H9 (cell line): Measurements from ENCODE around the gene MUSK. TPM values are rescaled to one million over a fixed set of nuclear protein-coding genes. Genes with fewer than 3 reads are reported as not detected.

Experiments used
- DNase-seq: peaks from one replicate; pipeline ENCODE4 v3.0.0-alpha.2; 2017
- H2AFZ ChIP-seq: one replicate; pipeline ENCODE4 v1.6.1; 2013; ENCODE audit warnings: mild to moderate bottlenecking, low read length, control low read depth, moderate library complexity
- H2AK5ac ChIP-seq: 2 replicates; pipeline ENCODE4 v1.6.1; 2013; ENCODE audit warnings: low read length, control low read depth, mixed read lengths; ENCODE audit not compliant: insufficient read length
- H2BK120ac ChIP-seq: one replicate; pipeline ENCODE4 v1.6.1; 2013; ENCODE audit warnings: low read depth, mild to moderate bottlenecking, low read length, control low read depth, inconsistent platforms; ENCODE audit not compliant: poor library complexity, severe bottlenecking
- H2BK12ac ChIP-seq: 2 replicates; pipeline ENCODE4 v1.6.1; 2013; ENCODE audit warnings: low read length, control low read depth, mixed read lengths, low read depth; ENCODE audit not compliant: insufficient read length
- H2BK15ac ChIP-seq: 2 replicates; pipeline ENCODE4 v1.6.1; 2013; ENCODE audit warnings: low read depth, low read length, control low read depth
- H2BK20ac ChIP-seq: one replicate; pipeline ENCODE4 v1.6.1; 2013; ENCODE audit warnings: low read depth, mild to moderate bottlenecking, low read length, control low read depth, inconsistent platforms; ENCODE audit not compliant: poor library complexity, severe bottlenecking
- H2BK5ac ChIP-seq: 2 replicates; pipeline ENCODE4 v1.6.1; 2013; ENCODE audit warnings: low read length, control low read depth, mixed read lengths; ENCODE audit not compliant: insufficient read length
- H3K14ac ChIP-seq: 2 replicates; pipeline ENCODE4 v1.6.1; 2013; ENCODE audit warnings: low read length, control low read depth; ENCODE audit not compliant: insufficient read depth
- H3K18ac ChIP-seq: 2 replicates; pipeline ENCODE4 v1.6.1; 2013; ENCODE audit warnings: low read depth, mild to moderate bottlenecking, mixed read lengths, low read length, control low read depth; ENCODE audit not compliant: insufficient read length
- H3K23ac ChIP-seq: 2 replicates; pipeline ENCODE4 v1.6.1; 2013; ENCODE audit warnings: low read length, control low read depth, mixed read lengths, low read depth; ENCODE audit not compliant: insufficient read length
- H3K23me2 ChIP-seq: 2 replicates; pipeline ENCODE4 v1.6.1; 2013; ENCODE audit warnings: low read depth, mild to moderate bottlenecking, mixed read lengths, low read length, control low read depth; ENCODE audit not compliant: insufficient read length, poor library complexity, severe bottlenecking
- H3K27ac ChIP-seq: 2 replicates; pipeline ENCODE4 v1.5.1; 2013; ENCODE audit warnings: low read length, control low read depth, mixed read lengths, low read depth; ENCODE audit not compliant: insufficient read length
- H3K27me3 ChIP-seq: 2 replicates; pipeline ENCODE4 v1.6.1; 2013; ENCODE audit warnings: low read length, control low read depth, inconsistent platforms; ENCODE audit not compliant: insufficient read depth
- H3K4ac ChIP-seq: 2 replicates; pipeline ENCODE4 v1.6.1; 2013; ENCODE audit warnings: low read depth, mild to moderate bottlenecking, control low read depth, inconsistent platforms, low read length, moderate library complexity
- H3K4me1 ChIP-seq: 2 replicates; pipeline ENCODE4 v1.6.1; 2013; ENCODE audit warnings: low read length, control low read depth, inconsistent platforms; ENCODE audit not compliant: insufficient read depth
- H3K4me2 ChIP-seq: 2 replicates; pipeline ENCODE4 v1.6.1; 2013; ENCODE audit warnings: low read length, control low read depth, mixed read lengths; ENCODE audit not compliant: insufficient read length, insufficient read depth
- H3K56ac ChIP-seq: 2 replicates; pipeline ENCODE4 v1.6.1; 2013; ENCODE audit warnings: low read depth, mild to moderate bottlenecking, mixed read lengths, low read length, control low read depth; ENCODE audit not compliant: insufficient read length
- H3K79me1 ChIP-seq: 2 replicates; pipeline ENCODE4 v1.6.1; 2013; ENCODE audit warnings: low read depth, mild to moderate bottlenecking, moderate library complexity, low read length, control low read depth, inconsistent platforms; ENCODE audit not compliant: insufficient read depth, poor library complexity, severe bottlenecking
- H3K79me2 ChIP-seq: 2 replicates; pipeline ENCODE4 v1.6.1; 2013; ENCODE audit warnings: low read length, control low read depth, inconsistent platforms; ENCODE audit not compliant: insufficient read depth
- H3K9ac ChIP-seq: 2 replicates; pipeline ENCODE4 v1.6.1; 2013; ENCODE audit warnings: low read length, control low read depth, mixed read lengths; ENCODE audit not compliant: insufficient read length; ENCODE audit errors: extremely low read depth
- H3K9me3 ChIP-seq: one replicate; pipeline ENCODE4 v1.6.1; 2013; ENCODE audit warnings: low read depth, low read length, inconsistent platforms; ENCODE audit not compliant: control insufficient read depth
- H3T11ph ChIP-seq: one replicate; pipeline ENCODE4 v1.6.1; 2013; ENCODE audit warnings: mild to moderate bottlenecking, low read length, control low read depth, inconsistent platforms
- H4K20me1 ChIP-seq: one replicate; pipeline ENCODE4 v1.6.1; 2013; ENCODE audit not compliant: control insufficient read depth, insufficient read length, insufficient read depth
- H4K5ac ChIP-seq: 2 replicates; pipeline ENCODE4 v1.6.1; 2013; ENCODE audit warnings: low read depth, mild to moderate bottlenecking, mixed read lengths, low read length, control low read depth; ENCODE audit not compliant: insufficient read length
- H4K8ac ChIP-seq: replicated peaks from 2 replicates; pipeline ENCODE4 v1.6.1; 2013; ENCODE audit warnings: low read length, control low read depth, mixed read lengths, low read depth; ENCODE audit not compliant: insufficient read length
- H4K91ac ChIP-seq: 2 replicates; pipeline ENCODE4 v1.6.1; 2013; ENCODE audit warnings: low read depth, mild to moderate bottlenecking, moderate library complexity, mixed read lengths, low read length, control low read depth; ENCODE audit not compliant: insufficient read length
- H3K27ac Mint-ChIP-seq, 3 experiments: 2 replicates in 2 of 3; 3 replicates in 1 of 3; pipeline ENCODE4 v1.8.0; 2020 to 2021; ENCODE audit warnings: mixed read lengths in 3 of 3, mild to moderate bottlenecking in 1 of 3, moderate library complexity in 1 of 3
- H3K27me3 Mint-ChIP-seq: 2 replicates; pipeline ENCODE4 v1.8.0; 2021; ENCODE audit warnings: low read depth, mild to moderate bottlenecking, moderate library complexity, mixed read lengths
- H3K36me3 Mint-ChIP-seq, 3 experiments: 2 replicates in 2 of 3; 3 replicates in 1 of 3; pipeline ENCODE4 v1.8.0; 2020 to 2021; ENCODE audit warnings: low read depth in 3 of 3, mixed read lengths in 3 of 3; ENCODE audit not compliant: insufficient read depth in 1 of 3
- H3K4me1 Mint-ChIP-seq, 2 experiments: 2 replicates each; pipeline ENCODE4 v1.8.0; 2020; ENCODE audit warnings: mixed read lengths in 2 of 2
- H3K4me3 Mint-ChIP-seq, 2 experiments: 2 replicates in 1 of 2; 3 replicates in 1 of 2; pipeline ENCODE4 v1.8.0; 2020 to 2021; ENCODE audit warnings: mild to moderate bottlenecking in 2 of 2, mixed read lengths in 2 of 2, moderate library complexity in 1 of 2
- H3K9me3 Mint-ChIP-seq, 2 experiments: 2 replicates in 1 of 2; 3 replicates in 1 of 2; pipeline ENCODE4 v1.8.0; 2020; ENCODE audit warnings: mild to moderate bottlenecking in 2 of 2, mixed read lengths in 2 of 2, moderate library complexity in 1 of 2
- CTCF ChIP-seq: fragments of 200-600 bp; sonication (generic); conservative IDR thresholded peaks from 3 replicates; pipeline ENCODE4 v1.8.0; 2021; ENCODE audit warnings: antibody characterized with exemption, mild to moderate bottlenecking
- WGBS: extraction: QIAGEN DNeasy Blood & Tissue Kit; methylation state at CpG from one replicate; pipeline ENCODE4 v1.1.7; 2013; ENCODE audit warnings: missing lambda C conversion rate, low lambda C conversion rate, mixed read lengths; ENCODE audit not compliant: insufficient read length; ENCODE audit errors: extremely low coverage; 5-methylcytosine and 5-hydroxymethylcytosine counted together
- total RNA-seq: library from RNA; stranded (reverse); gene quantifications from 2 replicates; pipeline ENCODE4 v1.2.1, GENCODE V29; 2021

MUSK gene
- total RNA-seq, 1 experiment from 2014 or later: not detected

GRCh38 chr9:110669433-110669832 lies 842 bp downstream of the MUSK start:
- no peaks in the 10 kb centered on the region for H3K79me1 ChIP-seq
- H3K14ac ChIP-seq: no peak overlapping the region
- Mint-ChIP-seq H3K4me1 (no peaks in the 10 kb centered on the region), H3K4me3 (no peak overlapping the region), H3K27ac (no peak overlapping the region), H3K36me3 (no peaks in the 10 kb centered on the region; a peak in 1 of 7 replicates), H3K27me3 (no peaks in the 10 kb centered on the region), H3K9me3 (peaks cover 0 to 3% of the 10 kb centered on the region in 2 experiments; a peak in 2 of 5 replicates)
- no peak overlapping the region for H2BK120ac ChIP-seq
- TF ChIP-seq CTCF: no peak
- no peak overlapping the region for H3K18ac ChIP-seq
- no peak overlapping the region for H3K23ac ChIP-seq
- no peak overlapping the region for H3T11ph ChIP-seq
- no peak overlapping the region for H2AK5ac ChIP-seq
- H2AFZ ChIP-seq: no peak overlapping the region
- no peaks in the 10 kb centered on the region for H3K27me3 ChIP-seq
- H3K9me3 ChIP-seq: no peaks in the 10 kb centered on the region
- no peak overlapping the region for H2BK20ac ChIP-seq
- H3K23me2 ChIP-seq: no peaks in the 10 kb centered on the region
- no peak overlapping the region for H3K4me2 ChIP-seq
- no peak overlapping the region for H3K27ac ChIP-seq
- H4K5ac ChIP-seq: no peak overlapping the region
- H3K9ac ChIP-seq: no peak overlapping the region
- no peak overlapping the region for H2BK12ac ChIP-seq
- H3K4me1 ChIP-seq: no peaks in the 10 kb centered on the region
- no CpG with 5 or more reads among the region's 5 CpGs for WGBS
- H3K4ac ChIP-seq: no peak overlapping the region
- no peak overlapping the region for H4K91ac ChIP-seq
- no peak overlapping the region for H3K56ac ChIP-seq
- H2BK5ac ChIP-seq: no peak overlapping the region
- H2BK15ac ChIP-seq: no peak overlapping the region
- no peaks in the 10 kb centered on the region for H3K79me2 ChIP-seq
- no peaks in the 10 kb centered on the region for H4K20me1 ChIP-seq
- DNase-seq: no peak
- no peak overlapping the region for H4K8ac ChIP-seq
